HEK293 (cell line): ENCODE results near the gene C1orf198.

Experiments
- CTCF ChIA-PET: fragments of 350-600 bp; formaldehyde crosslinking; extraction: SDS; loops from one replicate; lab custom pipeline; 2021; ENCODE audit warnings: antibody characterized with exemption; lab: Yijun Ruan, JAX
- POLR2A ChIA-PET: fragments of 300-600 bp; formaldehyde crosslinking; extraction: SDS; loops from one replicate; lab custom pipeline; 2020; ENCODE audit warnings: antibody characterized with exemption, inconsistent platforms; lab: Yijun Ruan, JAX
- H3K27ac ChIP-seq: fragments of 200-500 bp; sonication (Bioruptor generic); 2 replicates; pipeline ENCODE4 v1.5.1; 2014; ENCODE audit warnings: low read depth, low read length, control low read depth, inconsistent platforms; ENCODE audit errors: extremely low read depth
- H3K36me3 ChIP-seq, 2 experiments: fragments of 200-500 bp in 1 of 2; sonication (Bioruptor generic) in 1 of 2; 1 replicate in 1 of 2; 2 replicates in 1 of 2; pipeline ENCODE4 v1.5.1; 2014 to 2017; ENCODE audit warnings: inconsistent platforms in 2 of 2, low read length in 2 of 2; ENCODE audit not compliant: control insufficient read depth in 2 of 2, insufficient read depth in 1 of 2
- H3K4me1 ChIP-seq: fragments of 200-500 bp; sonication (Bioruptor generic); 2 replicates; pipeline ENCODE4 v1.5.1; 2014; ENCODE audit warnings: mild to moderate bottlenecking, low read length, inconsistent platforms; ENCODE audit not compliant: control insufficient read depth, insufficient read depth
- H3K4me3 ChIP-seq: 2 replicates; pipeline ENCODE4 v1.5.1; 2011; ENCODE audit warnings: low read depth, mild to moderate bottlenecking, control low read depth, low read length, moderate library complexity
- H3K9me3 ChIP-seq: fragments of 200-500 bp; sonication (Bioruptor generic); 2 replicates; pipeline ENCODE4 v1.5.1; 2014; ENCODE audit warnings: low read depth, low read length, inconsistent platforms; ENCODE audit not compliant: control insufficient read depth, insufficient read depth
- EGR2 ChIP-seq: fragments of 450-650 bp; formaldehyde crosslinking; IDR thresholded peaks from 2 replicates; pipeline ENCODE4 v1.5.1; 2016; ENCODE audit warnings: low read depth, missing biosample characterization, missing genetic modification characterization
- HIC1 ChIP-seq: fragments of 450-650 bp; formaldehyde crosslinking; IDR thresholded peaks from 2 replicates; pipeline ENCODE4 v1.5.1; 2016; ENCODE audit warnings: missing biosample characterization, missing genetic modification characterization
- REST ChIP-seq: fragments of 450-650 bp; formaldehyde crosslinking; IDR thresholded peaks from 2 replicates; pipeline ENCODE4 v1.5.1; 2016; ENCODE audit warnings: missing biosample characterization, missing genetic modification characterization
- SP2 ChIP-seq: fragments of 450-650 bp; formaldehyde crosslinking; IDR thresholded peaks from 2 replicates; pipeline ENCODE4 v1.5.1; 2016; ENCODE audit warnings: missing biosample characterization, missing genetic modification characterization
- ZBTB11 ChIP-seq: fragments of 450-650 bp; formaldehyde crosslinking; conservative IDR thresholded peaks from 2 replicates; pipeline ENCODE4 v1.5.1; 2016; ENCODE audit warnings: low read depth, missing biosample characterization, missing genetic modification characterization
- ZFHX2 ChIP-seq: fragments of 450-650 bp; formaldehyde crosslinking; conservative IDR thresholded peaks from 2 replicates; pipeline ENCODE4 v1.5.1; 2016; ENCODE audit warnings: missing biosample characterization, missing genetic modification characterization
- ZNF169 ChIP-seq: fragments of 450-650 bp; formaldehyde crosslinking; IDR thresholded peaks from 2 replicates; pipeline ENCODE4 v1.5.1; 2016; ENCODE audit warnings: missing biosample characterization, missing genetic modification characterization
- ZNF2 ChIP-seq: fragments of 450-650 bp; formaldehyde crosslinking; IDR thresholded peaks from 2 replicates; pipeline ENCODE4 v1.5.1; 2016; ENCODE audit warnings: missing biosample characterization, missing genetic modification characterization
- ZNF302 ChIP-seq: fragments of 450-650 bp; formaldehyde crosslinking; IDR thresholded peaks from 2 replicates; pipeline ENCODE4 v1.5.1; 2016; ENCODE audit warnings: missing biosample characterization, missing genetic modification characterization, low read depth
- ZNF416 ChIP-seq: fragments of 450-650 bp; formaldehyde crosslinking; IDR thresholded peaks from 2 replicates; pipeline ENCODE4 v1.5.1; 2016; ENCODE audit warnings: missing biosample characterization, missing genetic modification characterization
- ZNF549 ChIP-seq: fragments of 450-650 bp; IDR thresholded peaks from 2 replicates; pipeline ENCODE4 v1.5.1; 2018; ENCODE audit warnings: missing biosample characterization, missing genetic modification characterization, mild to moderate bottlenecking, inconsistent platforms, moderate library complexity
- ZNF561 ChIP-seq: fragments of 450-650 bp; IDR thresholded peaks from 2 replicates; pipeline ENCODE4 v1.5.1; 2018; ENCODE audit warnings: missing biosample characterization, missing genetic modification characterization, borderline replicate concordance
- ZNF701 ChIP-seq: fragments of 450-650 bp; formaldehyde crosslinking; IDR thresholded peaks from 2 replicates; pipeline ENCODE4 v1.5.1; 2016; ENCODE audit warnings: missing biosample characterization, missing genetic modification characterization

The C1orf198 gene

GRCh38 chr1:230843503-230844309, 24.6 kb downstream of the C1orf198 start:
- Histone ChIP-seq H3K27ac (no peak overlapping the region), H3K4me3 (no peak overlapping the region), H3K36me3 (peaks cover 5 to 43% of the 10 kb centered on the region in 2 experiments), H3K4me1 (no peaks in the 10 kb centered on the region), H3K9me3 (no peaks in the 10 kb centered on the region)
- ChIA-PET CTCF (no interaction called here), POLR2A (no interaction called here)
- TF ChIP-seq EGR2 (0 out of 2 replicates have a peak, but pooled peaks have one; percentile 18), ZNF169 (tag by site-specific recombination) (no peak), HIC1 (tag by site-specific recombination) (no peak), ZNF561 (tag by site-specific recombination) (no peak), ZFHX2 (tag by site-specific recombination) (0 out of 2 replicates have a peak, but pooled peaks have one; percentile 9), ZNF416 (tag by site-specific recombination) (no peak)

- TF ChIP-seq EGR2: no peak
- 0 out of 2 replicates have a peak, but pooled peaks have one; percentile 23 for TF ChIP-seq REST
- POLR2A ChIA-PET: no interaction called here
- Histone ChIP-seq H3K9me3 (no peaks in the 10 kb centered on the region), H3K4me3 (no peak overlapping the region), H3K27ac (no peak overlapping the region), H3K36me3 (peaks cover 5 to 52% of the 10 kb centered on the region in 2 experiments), H3K4me1 (no peaks in the 10 kb centered on the region)
- CTCF ChIA-PET: no interaction called here
Measured at GRCh38 chr1:230842801-230843200, 25.5 kb downstream of the C1orf198 start.

GRCh38 chr1:230839173-230839572, 29.1 kb downstream of the C1orf198 start:
- peaks cover 0 to 50% of the 10 kb centered on the region in 2 experiments; a peak in 2 of 3 replicates for H3K36me3 ChIP-seq
- no peak overlapping the region for H3K4me3 ChIP-seq
- POLR2A ChIA-PET: no interaction called here
- TF ChIP-seq ZNF2 (no peak), ZBTB11 (tag by site-specific recombination) (no peak), ZNF549 (tag by site-specific recombination) (no peak), ZNF302 (no peak), SP2 (tag by site-specific recombination) (no peak), ZNF701 (tag by site-specific recombination) (no peak)
- H3K27ac ChIP-seq: no peak overlapping the region
- CTCF ChIA-PET: no interaction called here
- H3K9me3 ChIP-seq: no peaks in the 10 kb centered on the region
- H3K4me1 ChIP-seq: no peaks in the 10 kb centered on the region
